ENCODE results near the gene ZNF579. TPM values are rescaled to one million over a fixed set of nuclear protein-coding genes. Genes with fewer than 3 reads are reported as not detected.

ZNF579 gene
- total and polyA plus RNA-seq, 2 of the 8 experiments (the other 6 are each of a cell fraction or from before 2014, with no cell fraction given): 10.0 to 18.9 TPM

DNA sequence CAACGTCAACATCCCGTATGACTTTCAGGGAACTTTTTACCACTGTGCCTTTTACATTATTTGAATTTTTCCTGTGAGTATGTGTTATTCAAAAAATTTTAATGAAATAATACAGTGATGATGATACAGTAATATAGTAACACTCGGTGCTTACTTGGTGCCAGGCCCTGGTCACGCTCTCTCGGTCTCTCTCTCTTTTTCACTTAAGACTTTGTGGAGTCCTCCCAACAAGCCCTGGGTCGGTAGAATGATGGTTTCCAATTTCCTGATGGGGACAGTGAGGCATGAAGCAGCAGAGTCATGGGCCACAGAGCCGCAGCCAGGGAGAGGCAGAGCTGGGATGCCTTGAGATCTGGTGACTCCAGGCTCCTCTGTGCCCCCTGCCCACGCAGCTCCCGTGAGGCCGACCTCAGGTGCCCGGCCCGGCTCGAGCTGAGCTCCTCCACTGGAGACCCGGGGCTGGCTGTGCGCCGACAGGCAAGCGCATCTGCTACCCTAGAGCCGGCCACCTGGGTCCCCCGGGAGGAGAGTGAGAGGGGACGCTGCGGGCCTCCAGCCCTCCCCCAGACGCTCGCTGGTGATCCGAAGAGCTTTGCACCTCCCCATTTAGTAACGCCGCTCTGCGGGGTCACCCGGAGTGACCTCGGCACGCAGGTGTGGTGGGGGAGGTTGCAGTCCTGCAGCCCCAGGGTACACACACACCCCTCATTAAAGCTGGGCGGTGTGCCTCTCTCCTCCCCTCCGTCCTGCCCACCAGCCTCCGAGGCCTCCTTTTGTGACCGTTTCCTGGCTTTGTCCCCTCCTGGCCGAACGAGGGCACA is 30.9 kb downstream of the ZNF579 start (continued):
- TF ChIP-seq, protein P1, sequence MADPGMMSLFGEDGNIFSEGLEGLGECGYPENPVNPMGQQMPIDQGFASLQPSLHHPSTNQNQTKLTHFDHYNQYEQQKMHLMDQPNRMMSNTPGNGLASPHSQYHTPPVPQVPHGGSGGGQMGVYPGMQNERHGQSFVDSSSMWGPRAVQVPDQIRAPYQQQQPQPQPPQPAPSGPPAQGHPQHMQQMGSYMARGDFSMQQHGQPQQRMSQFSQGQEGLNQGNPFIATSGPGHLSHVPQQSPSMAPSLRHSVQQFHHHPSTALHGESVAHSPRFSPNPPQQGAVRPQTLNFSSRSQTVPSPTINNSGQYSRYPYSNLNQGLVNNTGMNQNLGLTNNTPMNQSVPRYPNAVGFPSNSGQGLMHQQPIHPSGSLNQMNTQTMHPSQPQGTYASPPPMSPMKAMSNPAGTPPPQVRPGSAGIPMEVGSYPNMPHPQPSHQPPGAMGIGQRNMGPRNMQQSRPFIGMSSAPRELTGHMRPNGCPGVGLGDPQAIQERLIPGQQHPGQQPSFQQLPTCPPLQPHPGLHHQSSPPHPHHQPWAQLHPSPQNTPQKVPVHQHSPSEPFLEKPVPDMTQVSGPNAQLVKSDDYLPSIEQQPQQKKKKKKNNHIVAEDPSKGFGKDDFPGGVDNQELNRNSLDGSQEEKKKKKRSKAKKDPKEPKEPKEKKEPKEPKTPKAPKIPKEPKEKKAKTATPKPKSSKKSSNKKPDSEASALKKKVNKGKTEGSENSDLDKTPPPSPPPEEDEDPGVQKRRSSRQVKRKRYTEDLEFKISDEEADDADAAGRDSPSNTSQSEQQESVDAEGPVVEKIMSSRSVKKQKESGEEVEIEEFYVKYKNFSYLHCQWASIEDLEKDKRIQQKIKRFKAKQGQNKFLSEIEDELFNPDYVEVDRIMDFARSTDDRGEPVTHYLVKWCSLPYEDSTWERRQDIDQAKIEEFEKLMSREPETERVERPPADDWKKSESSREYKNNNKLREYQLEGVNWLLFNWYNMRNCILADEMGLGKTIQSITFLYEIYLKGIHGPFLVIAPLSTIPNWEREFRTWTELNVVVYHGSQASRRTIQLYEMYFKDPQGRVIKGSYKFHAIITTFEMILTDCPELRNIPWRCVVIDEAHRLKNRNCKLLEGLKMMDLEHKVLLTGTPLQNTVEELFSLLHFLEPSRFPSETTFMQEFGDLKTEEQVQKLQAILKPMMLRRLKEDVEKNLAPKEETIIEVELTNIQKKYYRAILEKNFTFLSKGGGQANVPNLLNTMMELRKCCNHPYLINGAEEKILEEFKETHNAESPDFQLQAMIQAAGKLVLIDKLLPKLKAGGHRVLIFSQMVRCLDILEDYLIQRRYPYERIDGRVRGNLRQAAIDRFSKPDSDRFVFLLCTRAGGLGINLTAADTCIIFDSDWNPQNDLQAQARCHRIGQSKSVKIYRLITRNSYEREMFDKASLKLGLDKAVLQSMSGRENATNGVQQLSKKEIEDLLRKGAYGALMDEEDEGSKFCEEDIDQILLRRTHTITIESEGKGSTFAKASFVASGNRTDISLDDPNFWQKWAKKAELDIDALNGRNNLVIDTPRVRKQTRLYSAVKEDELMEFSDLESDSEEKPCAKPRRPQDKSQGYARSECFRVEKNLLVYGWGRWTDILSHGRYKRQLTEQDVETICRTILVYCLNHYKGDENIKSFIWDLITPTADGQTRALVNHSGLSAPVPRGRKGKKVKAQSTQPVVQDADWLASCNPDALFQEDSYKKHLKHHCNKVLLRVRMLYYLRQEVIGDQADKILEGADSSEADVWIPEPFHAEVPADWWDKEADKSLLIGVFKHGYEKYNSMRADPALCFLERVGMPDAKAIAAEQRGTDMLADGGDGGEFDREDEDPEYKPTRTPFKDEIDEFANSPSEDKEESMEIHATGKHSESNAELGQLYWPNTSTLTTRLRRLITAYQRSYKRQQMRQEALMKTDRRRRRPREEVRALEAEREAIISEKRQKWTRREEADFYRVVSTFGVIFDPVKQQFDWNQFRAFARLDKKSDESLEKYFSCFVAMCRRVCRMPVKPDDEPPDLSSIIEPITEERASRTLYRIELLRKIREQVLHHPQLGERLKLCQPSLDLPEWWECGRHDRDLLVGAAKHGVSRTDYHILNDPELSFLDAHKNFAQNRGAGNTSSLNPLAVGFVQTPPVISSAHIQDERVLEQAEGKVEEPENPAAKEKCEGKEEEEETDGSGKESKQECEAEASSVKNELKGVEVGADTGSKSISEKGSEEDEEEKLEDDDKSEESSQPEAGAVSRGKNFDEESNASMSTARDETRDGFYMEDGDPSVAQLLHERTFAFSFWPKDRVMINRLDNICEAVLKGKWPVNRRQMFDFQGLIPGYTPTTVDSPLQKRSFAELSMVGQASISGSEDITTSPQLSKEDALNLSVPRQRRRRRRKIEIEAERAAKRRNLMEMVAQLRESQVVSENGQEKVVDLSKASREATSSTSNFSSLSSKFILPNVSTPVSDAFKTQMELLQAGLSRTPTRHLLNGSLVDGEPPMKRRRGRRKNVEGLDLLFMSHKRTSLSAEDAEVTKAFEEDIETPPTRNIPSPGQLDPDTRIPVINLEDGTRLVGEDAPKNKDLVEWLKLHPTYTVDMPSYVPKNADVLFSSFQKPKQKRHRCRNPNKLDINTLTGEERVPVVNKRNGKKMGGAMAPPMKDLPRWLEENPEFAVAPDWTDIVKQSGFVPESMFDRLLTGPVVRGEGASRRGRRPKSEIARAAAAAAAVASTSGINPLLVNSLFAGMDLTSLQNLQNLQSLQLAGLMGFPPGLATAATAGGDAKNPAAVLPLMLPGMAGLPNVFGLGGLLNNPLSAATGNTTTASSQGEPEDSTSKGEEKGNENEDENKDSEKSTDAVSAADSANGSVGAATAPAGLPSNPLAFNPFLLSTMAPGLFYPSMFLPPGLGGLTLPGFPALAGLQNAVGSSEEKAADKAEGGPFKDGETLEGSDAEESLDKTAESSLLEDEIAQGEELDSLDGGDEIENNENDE (IDR thresholded peaks at IDR 0.05; ENCODE audit: insufficient replicate concordance, low read length): no peak
- TF ChIP-seq BACH1 (IDR thresholded peaks at IDR 0.05; ENCODE audit: low read length): peak; percentile 11; the same call in 1 of the 2 replicates
- no peak for TF ChIP-seq CBX5 (IDR thresholded peaks at IDR 0.05; ENCODE audit: low read depth, low read length)
- TF ChIP-seq KDM4A (IDR thresholded peaks at IDR 0.05; ENCODE audit: low read depth, low read length, severe bottlenecking): peak; percentile 54
- TF ChIP-seq TCF12 (IDR thresholded peaks at IDR 0.05; ENCODE audit: low read depth, low read length): peak; percentile 89; the same call in 1 of the 2 replicates
- TF ChIP-seq MAFK (IDR thresholded peaks at IDR 0.05; ENCODE audit: low read depth, low read length): no peak; the same call in 1 of the 2 replicates
- no peak for TF ChIP-seq FOSL1 (IDR thresholded peaks at IDR 0.05; ENCODE audit: insufficient read depth, low read depth, low read length)
- TF ChIP-seq PHF8 (conservative IDR thresholded peaks at IDR 0.05; ENCODE audit: low read depth, low read length): peak; percentile 40; the same call in 1 of the 2 replicates
- TF ChIP-seq TAF7 (optimal IDR thresholded peaks at IDR 0.05; ENCODE audit: borderline replicate concordance, low read depth, low read length): no peak
- TF ChIP-seq RFX5 (IDR thresholded peaks at IDR 0.05; ENCODE audit: borderline replicate concordance, low read depth, low read length): no peak

All from H1 (cell line).